Femur (tissue), 1 donor: Measurements from ENCODE around the gene ZSCAN9.
A peak's percentile ranks its signal among the peaks of the same experiment; 100 is the strongest.

Source experiments
- DNase-seq: peaks from one replicate; pipeline ENCODE4 v3.0.0-alpha.2; 2017

Gene ZSCAN9

GRCh38 chr6:28224131-28225055 lies 682 bp upstream of the ZSCAN9 start:
- DNase-seq, result no peak

- DNase-seq, result no peak
These were observed 1.4 kb downstream of the ZSCAN9 start for GRCh38 chr6:28226460-28226859.

GRCh38 chr6:28232785-28233184 lies 7.7 kb downstream of the ZSCAN9 start:
- DNase-seq, result no peak

GRCh38 chr6:28235912-28236452 lies 10.9 kb downstream of the ZSCAN9 start:
- DNase-seq, result no peak

- DNase-seq, result no peak
These were observed 14.6 kb downstream of the ZSCAN9 start for GRCh38 chr6:28239636-28240035.

- no peak for DNase-seq
These were observed 15.4 kb downstream of the ZSCAN9 start for GRCh38 chr6:28240471-28240870.

- DNase-seq, result no peak
These were observed 18.9 kb downstream of the ZSCAN9 start for GRCh38 chr6:28243946-28244345.

GRCh38 chr6:28245206-28245941 lies 20.3 kb downstream of the ZSCAN9 start:
- no peak for DNase-seq

- DNase-seq, result no peak
These were observed 23.8 kb downstream of the ZSCAN9 start for GRCh38 chr6:28248916-28249315.

- DNase-seq, result no peak
These were observed 25.7 kb downstream of the ZSCAN9 start for GRCh38 chr6:28250747-28251146.

GRCh38 chr6:28251661-28252008 lies 26.6 kb downstream of the ZSCAN9 start:
- peak; percentile 17 for DNase-seq

GRCh38 chr6:28252009-28252975 lies 27.2 kb downstream of the ZSCAN9 start, which contains the start of gene ZKSCAN4:
ZKSCAN4 (minus strand) TSS chr6:28252269; CDS start chr6:28251980, 289 bp downstream.
- DNase-seq, result peak; percentile 87

- DNase-seq, result no peak
These were observed 29.0 kb downstream of the ZSCAN9 start for GRCh38 chr6:28254121-28254519.

- DNase-seq, result no peak
These were observed 32.0 kb downstream of the ZSCAN9 start for GRCh38 chr6:28257042-28257441.

GRCh38 chr6:28258877-28259777 lies 34.1 kb downstream of the ZSCAN9 start, which contains the start of gene NKAPL:
NKAPL (plus strand) TSS chr6:28259297; CDS start chr6:28259372, 75 bp downstream.
- DNase-seq, result peak; percentile 76

- DNase-seq, result no peak
These were observed 38.8 kb downstream of the ZSCAN9 start for GRCh38 chr6:28263922-28264321.

- no peak for DNase-seq
These were observed 39.8 kb downstream of the ZSCAN9 start for GRCh38 chr6:28264834-28265401.

GRCh38 chr6:28266563-28266961 lies 41.5 kb downstream of the ZSCAN9 start:
- no peak for DNase-seq

GRCh38 chr6:28266962-28267694 lies 42.1 kb downstream of the ZSCAN9 start, which contains the start of gene ZSCAN26:
ZSCAN26 (plus strand) TSS chr6:28267143; CDS start chr6:28271920, 4,777 bp downstream.
- peak; percentile 90 for DNase-seq

GRCh38 chr6:28267695-28268059 lies 42.6 kb downstream of the ZSCAN9 start:
- DNase-seq, result no peak
